Dendritic cell treated with granulocyte-macrophage colony-stimulating factor and Interleukin-4, amounts not matched to agents 40 ng/mL and 50 ng/mL, for 4 days (primary cell): ENCODE results near the gene CCDC15.
A peak's percentile ranks its signal among the peaks of the same experiment; 100 is the strongest.
"Not testable (repeated sequence)": the region's sequence is repeated elsewhere in the genome, so short reads cannot be mapped to it uniquely, and the experiment has no call there.

ENCODE experiments used
- H3K27ac Mint-ChIP-seq: one replicate; pipeline ENCODE4 v1.8.0; 2022; ENCODE audit warnings: mild to moderate bottlenecking, mixed read lengths
- H3K27me3 Mint-ChIP-seq: one replicate; pipeline ENCODE4 v1.8.0; 2022; ENCODE audit warnings: mild to moderate bottlenecking, mixed read lengths
- H3K36me3 Mint-ChIP-seq: one replicate; pipeline ENCODE4 v1.8.0; 2022; ENCODE audit warnings: low read depth, mixed read lengths
- H3K4me1 Mint-ChIP-seq: one replicate; pipeline ENCODE4 v1.8.0; 2022; ENCODE audit warnings: low read depth, mixed read lengths
- H3K4me3 Mint-ChIP-seq: one replicate; pipeline ENCODE4 v1.8.0; 2022; ENCODE audit warnings: mild to moderate bottlenecking, moderate library complexity, mixed read lengths
- H3K9me3 Mint-ChIP-seq: one replicate; pipeline ENCODE4 v1.8.0; 2022; ENCODE audit warnings: mixed read lengths
- intact Hi-C: fragments of 100-400 bp; cut with micrococcal nuclease; formaldehyde crosslinking; loops from one replicate; pipeline ENCODE4 v1.15.0; 2022

Gene CCDC15

GRCh38 chr11:125055107-125055715 lies 101.2 kb downstream of the CCDC15 start:
- H3K9me3 Mint-ChIP-seq: no peaks in the 10 kb centered on the region
- H3K27me3 Mint-ChIP-seq: no peaks in the 10 kb centered on the region
- H3K27ac Mint-ChIP-seq: no peak overlapping the region
- no peak overlapping the region for H3K4me3 Mint-ChIP-seq
- intact Hi-C loops: no loop called here
- H3K4me1 Mint-ChIP-seq: peaks cover 5% of the 10 kb centered on the region
- no peaks in the 10 kb centered on the region for H3K36me3 Mint-ChIP-seq

- not testable (repeated sequence) for H3K27ac Mint-ChIP-seq
These were observed 102.1 kb downstream of the CCDC15 start for GRCh38 chr11:125056111-125056510.

GRCh38 chr11:125056931-125057692 lies 103.1 kb downstream of the CCDC15 start:
- peaks cover 8% of the 10 kb centered on the region for H3K4me1 Mint-ChIP-seq
- H3K27ac Mint-ChIP-seq: no peak overlapping the region
- H3K36me3 Mint-ChIP-seq: no peaks in the 10 kb centered on the region
- H3K27me3 Mint-ChIP-seq: no peaks in the 10 kb centered on the region
- H3K4me3 Mint-ChIP-seq: no peak overlapping the region
- no peaks in the 10 kb centered on the region for H3K9me3 Mint-ChIP-seq
- intact Hi-C loops: no loop called here

More at GRCh38 chr11:125056111-125056510, 102.1 kb downstream of the CCDC15 start:
- H3K36me3 Mint-ChIP-seq, intact Hi-C loops, H3K9me3 Mint-ChIP-seq, H3K27me3 Mint-ChIP-seq, H3K4me1 Mint-ChIP-seq, H3K4me3 Mint-ChIP-seq: not testable (repeated sequence)

- Mint-ChIP-seq H3K27ac (no peak overlapping the region), H3K4me3 (no peak overlapping the region), H3K36me3 (no peaks in the 10 kb centered on the region), H3K9me3 (no peaks in the 10 kb centered on the region), H3K27me3 (no peaks in the 10 kb centered on the region), H3K4me1 (peaks cover 13% of the 10 kb centered on the region)
- intact Hi-C loops: no loop called here
These were observed 103.7 kb downstream of the CCDC15 start for GRCh38 chr11:125057693-125058016.

- Mint-ChIP-seq H3K4me1 (peaks cover 29% of the 10 kb centered on the region), H3K36me3 (peaks cover 14% of the 10 kb centered on the region), H3K27ac (no peak overlapping the region), H3K27me3 (no peaks in the 10 kb centered on the region), H3K9me3 (no peaks in the 10 kb centered on the region), H3K4me3 (no peak overlapping the region)
- intact Hi-C loops: loop anchor here (10.0 kb wide), 1 partner anchor 1154 kb away; the partner anchor contains the start of genes FAM118B and RPUSD4
These were observed 107.3 kb downstream of the CCDC15 start for GRCh38 chr11:125061281-125061680.

- peaks cover 31% of the 10 kb centered on the region for H3K4me1 Mint-ChIP-seq
- H3K9me3 Mint-ChIP-seq: no peaks in the 10 kb centered on the region
- peak overlapping the region; percentile 87 for H3K4me3 Mint-ChIP-seq
- H3K36me3 Mint-ChIP-seq: peaks cover 14% of the 10 kb centered on the region
- peak overlapping the region; percentile 96 for H3K27ac Mint-ChIP-seq
- no peaks in the 10 kb centered on the region for H3K27me3 Mint-ChIP-seq
- intact Hi-C loops: loop anchor here (1.0 to 10.0 kb wide), 4 partner anchors 8 to 1152 kb away; partner anchors contain the start of genes FAM118B, RPUSD4 and TMEM218
These were observed 108.4 kb downstream of the CCDC15 start for GRCh38 chr11:125062218-125062930.

GRCh38 chr11:125062931-125063428 lies 109.0 kb downstream of the CCDC15 start, which contains the start of gene SLC37A2:
Gene SLC37A2 (plus strand): TSS chr11:125063305. CDS start chr11:125063368, 63 bp downstream.
- Mint-ChIP-seq H3K4me1 (peaks cover 37% of the 10 kb centered on the region), H3K4me3 (peak within 1 kb of the TSS; percentile 87), H3K9me3 (no peaks in the 10 kb centered on the region), H3K27ac (peak within 1 kb of the TSS; percentile 96), H3K27me3 (no peaks in the 10 kb centered on the region), H3K36me3 (peaks cover 14% of the 10 kb centered on the region)
- intact Hi-C loops: loop anchor here (1.0 to 10.0 kb wide), 5 partner anchors 7 to 1152 kb away; partner anchors contain the start of genes CCDC15, FAM118B, RPUSD4 and TMEM218

GRCh38 chr11:125063429-125064043 lies 109.5 kb downstream of the CCDC15 start:
- Mint-ChIP-seq H3K4me1 (peaks cover 38% of the 10 kb centered on the region), H3K36me3 (peaks cover 14% of the 10 kb centered on the region), H3K27ac (peak overlapping the region; percentile 96), H3K9me3 (no peaks in the 10 kb centered on the region), H3K4me3 (peak overlapping the region; percentile 87), H3K27me3 (no peaks in the 10 kb centered on the region)
- intact Hi-C loops: loop anchor here (1.0 to 10.0 kb wide), 4 partner anchors 47 to 1151 kb away; partner anchors contain the start of genes CCDC15, FAM118B, RPUSD4 and TMEM218

GRCh38 chr11:125064070-125064469 lies 110.1 kb downstream of the CCDC15 start:
- H3K4me3 Mint-ChIP-seq: peak overlapping the region; percentile 87
- H3K27ac Mint-ChIP-seq: peak overlapping the region; percentile 96
- H3K27me3 Mint-ChIP-seq: no peaks in the 10 kb centered on the region
- H3K36me3 Mint-ChIP-seq: peaks cover 14% of the 10 kb centered on the region
- peaks cover 42% of the 10 kb centered on the region for H3K4me1 Mint-ChIP-seq
- H3K9me3 Mint-ChIP-seq: no peaks in the 10 kb centered on the region
- intact Hi-C loops: loop anchor here (10.0 kb wide), 1 partner anchor 1151 kb away; the partner anchor contains the start of genes FAM118B and RPUSD4

- Mint-ChIP-seq H3K27ac (peak overlapping the region; percentile 96), H3K4me3 (no peak overlapping the region), H3K9me3 (no peaks in the 10 kb centered on the region), H3K4me1 (peaks cover 76% of the 10 kb centered on the region), H3K36me3 (peaks cover 40% of the 10 kb centered on the region), H3K27me3 (no peaks in the 10 kb centered on the region)
- intact Hi-C loops: loop anchor here (10.0 kb wide), 1 partner anchor 1146 kb away; the partner anchor contains the start of genes FAM118B and RPUSD4
These were observed 114.4 kb downstream of the CCDC15 start for GRCh38 chr11:125068368-125068767.

- H3K36me3 Mint-ChIP-seq: peaks cover 40% of the 10 kb centered on the region
- no peaks in the 10 kb centered on the region for H3K9me3 Mint-ChIP-seq
- H3K27me3 Mint-ChIP-seq: no peaks in the 10 kb centered on the region
- peaks cover 80% of the 10 kb centered on the region for H3K4me1 Mint-ChIP-seq
- H3K4me3 Mint-ChIP-seq: no peak overlapping the region
- peak overlapping the region; percentile 96 for H3K27ac Mint-ChIP-seq
- intact Hi-C loops: loop anchor here (10.0 kb wide), 1 partner anchor 1146 kb away; the partner anchor contains the start of genes FAM118B and RPUSD4
These were observed 115.0 kb downstream of the CCDC15 start for GRCh38 chr11:125069008-125069407.

GRCh38 chr11:125069796-125070195 lies 115.8 kb downstream of the CCDC15 start:
- H3K36me3 Mint-ChIP-seq: peaks cover 40% of the 10 kb centered on the region
- no peak overlapping the region for H3K4me3 Mint-ChIP-seq
- no peaks in the 10 kb centered on the region for H3K9me3 Mint-ChIP-seq
- peak overlapping the region; percentile 96 for H3K27ac Mint-ChIP-seq
- H3K27me3 Mint-ChIP-seq: no peaks in the 10 kb centered on the region
- peaks cover 80% of the 10 kb centered on the region for H3K4me1 Mint-ChIP-seq
- intact Hi-C loops: loop anchor here (1.0 to 10.0 kb wide), 3 partner anchors 7 to 1145 kb away; partner anchors contain the start of genes FAM118B, RPUSD4 and STT3A

- peak overlapping the region; percentile 96 for H3K27ac Mint-ChIP-seq
- peaks cover 88% of the 10 kb centered on the region for H3K4me1 Mint-ChIP-seq
- peak overlapping the region; percentile 42 for H3K4me3 Mint-ChIP-seq
- H3K36me3 Mint-ChIP-seq: peaks cover 46% of the 10 kb centered on the region
- intact Hi-C loops: loop anchor here (1.0 to 10.0 kb wide), 2 partner anchors 8 to 524 kb away; partner anchors contain the start of gene STT3A
- H3K9me3 Mint-ChIP-seq: no peaks in the 10 kb centered on the region
- no peaks in the 10 kb centered on the region for H3K27me3 Mint-ChIP-seq
These were observed 116.8 kb downstream of the CCDC15 start for GRCh38 chr11:125070699-125071254.
